Central memory CD8-positive, alpha-beta T cell (primary cell): Measurements from ENCODE around the gene AMBRA1.

ENCODE experiments used
- ATAC-seq: fragments of 150-1000 bp; cut with Tn5 transposase; replicated peaks from 2 replicates; pipeline ENCODE4 v1.10.0; 2022; ENCODE audit warnings: mild to moderate bottlenecking, moderate FRiP score, moderate number of reproducible peaks; ENCODE audit not compliant: poor library complexity, severe bottlenecking; ENCODE audit errors: extremely low read depth
- DNase-seq, 2 donors: peaks; one replicate each; pipeline ENCODE4 v3.0.0; 2021; ENCODE audit warnings: low spot score in 2 of 2
- H3K27ac Mint-ChIP-seq: one replicate; pipeline ENCODE4 v1.8.0; 2022; ENCODE audit warnings: low read depth, mild to moderate bottlenecking, moderate library complexity, mixed read lengths
- H3K27me3 Mint-ChIP-seq: one replicate; pipeline ENCODE4 v1.8.0; 2022; ENCODE audit warnings: mixed read lengths
- H3K36me3 Mint-ChIP-seq: one replicate; pipeline ENCODE4 v1.8.0; 2022; ENCODE audit warnings: mild to moderate bottlenecking, moderate library complexity, mixed read lengths; ENCODE audit not compliant: insufficient read depth
- H3K4me1 Mint-ChIP-seq: one replicate; pipeline ENCODE4 v1.8.0; 2022; ENCODE audit warnings: mixed read lengths
- H3K4me3 Mint-ChIP-seq: one replicate; pipeline ENCODE4 v1.8.0; 2022; ENCODE audit warnings: mild to moderate bottlenecking, moderate library complexity, mixed read lengths
- H3K9me3 Mint-ChIP-seq: one replicate; pipeline ENCODE4 v1.8.0; 2022; ENCODE audit warnings: mixed read lengths

AMBRA1 gene

GRCh38 chr11:46352063-46352841, 241.6 kb downstream of the AMBRA1 start:
- Mint-ChIP-seq H3K27ac (peak overlapping the region; percentile 91), H3K9me3 (no peaks in the 10 kb centered on the region), H3K27me3 (no peaks in the 10 kb centered on the region), H3K4me3 (peak overlapping the region; percentile 78), H3K4me1 (peaks cover 76% of the 10 kb centered on the region), H3K36me3 (peaks cover 44% of the 10 kb centered on the region)
- peak; percentile 72 to 79 for DNase-seq
- ATAC-seq, result peak; percentile 49

GRCh38 chr11:46351606-46352005, 242.2 kb downstream of the AMBRA1 start:
- H3K4me1 Mint-ChIP-seq, result peaks cover 75% of the 10 kb centered on the region
- peak overlapping the region; percentile 78 for H3K4me3 Mint-ChIP-seq
- peaks cover 50% of the 10 kb centered on the region for H3K36me3 Mint-ChIP-seq
- peak overlapping the region; percentile 91 for H3K27ac Mint-ChIP-seq
- H3K27me3 Mint-ChIP-seq, result no peaks in the 10 kb centered on the region
- ATAC-seq (no peak), DNase-seq (no peak)
- no peaks in the 10 kb centered on the region for H3K9me3 Mint-ChIP-seq

- peaks cover 75% of the 10 kb centered on the region for H3K4me1 Mint-ChIP-seq
- H3K4me3 Mint-ChIP-seq, result peak overlapping the region; percentile 78
- H3K27ac Mint-ChIP-seq, result peak overlapping the region; percentile 91
- no peak for ATAC-seq
- DNase-seq, result no peak
- H3K36me3 Mint-ChIP-seq, result peaks cover 52% of the 10 kb centered on the region
- no peaks in the 10 kb centered on the region for H3K9me3 Mint-ChIP-seq
- no peaks in the 10 kb centered on the region for H3K27me3 Mint-ChIP-seq
These were observed 242.7 kb downstream of the AMBRA1 start for GRCh38 chr11:46351148-46351547.

GRCh38 chr11:46350695-46351094, 243.1 kb downstream of the AMBRA1 start:
- H3K4me3 Mint-ChIP-seq, result peak overlapping the region; percentile 78
- no peaks in the 10 kb centered on the region for H3K9me3 Mint-ChIP-seq
- DNase-seq (no peak), ATAC-seq (no peak)
- peaks cover 75% of the 10 kb centered on the region for H3K4me1 Mint-ChIP-seq
- no peak overlapping the region for H3K27ac Mint-ChIP-seq
- H3K27me3 Mint-ChIP-seq, result no peaks in the 10 kb centered on the region
- H3K36me3 Mint-ChIP-seq, result peaks cover 48% of the 10 kb centered on the region

- peaks cover 44% of the 10 kb centered on the region for H3K36me3 Mint-ChIP-seq
- DNase-seq (peak in 1 of 2 donors; percentile 62), ATAC-seq (peak; percentile 61)
- peaks cover 73% of the 10 kb centered on the region for H3K4me1 Mint-ChIP-seq
- no peaks in the 10 kb centered on the region for H3K27me3 Mint-ChIP-seq
- peak overlapping the region; percentile 78 for H3K4me3 Mint-ChIP-seq
- H3K9me3 Mint-ChIP-seq, result no peaks in the 10 kb centered on the region
- H3K27ac Mint-ChIP-seq, result peak overlapping the region; percentile 90
These were observed 245.0 kb downstream of the AMBRA1 start for GRCh38 chr11:46348566-46349401.

- no peak for ATAC-seq
These were observed 246.0 kb downstream of the AMBRA1 start for GRCh38 chr11:46347637-46348311.

GRCh38 chr11:46346886-46347636, 246.8 kb downstream of the AMBRA1 start, which contains the start of gene DGKZ:
DGKZ (plus strand) TSS chr11:46347463; CDS start chr11:46347660, 197 bp downstream.
- Mint-ChIP-seq H3K36me3 (peaks cover 32% of the 10 kb centered on the region), H3K4me3 (peak within 1 kb of the TSS; percentile 78), H3K9me3 (no peaks in the 10 kb centered on the region), H3K27ac (peak within 1 kb of the TSS; percentile 90), H3K27me3 (no peaks in the 10 kb centered on the region), H3K4me1 (peaks cover 63% of the 10 kb centered on the region)
- peak; percentile 88 to 94 for DNase-seq
- peak; percentile 65 for ATAC-seq

More at GRCh38 chr11:46347637-46348311, 246.0 kb downstream of the AMBRA1 start:
- H3K27ac Mint-ChIP-seq, result peak overlapping the region; percentile 90
- no peaks in the 10 kb centered on the region for H3K27me3 Mint-ChIP-seq
- DNase-seq, result no peak
- peak overlapping the region; percentile 78 for H3K4me3 Mint-ChIP-seq
- peaks cover 68% of the 10 kb centered on the region for H3K4me1 Mint-ChIP-seq
- peaks cover 38% of the 10 kb centered on the region for H3K36me3 Mint-ChIP-seq
- H3K9me3 Mint-ChIP-seq, result no peaks in the 10 kb centered on the region
